Mucosa of descending colon (tissue), 3 donors: ENCODE measurements around the gene XPR1. TPM values are rescaled to one million over a fixed set of nuclear protein-coding genes. Genes with fewer than 3 reads are reported as not detected.
"Not testable (repeated sequence)": the region's sequence is repeated elsewhere in the genome, so short reads cannot be mapped to it uniquely, and the experiment has no call there.

Experiments
- ATAC-seq: fragments of 200-7000 bp; cut with Tn5 transposase; one replicate; pipeline ENCODE4 v1.9.1; 2020; ENCODE audit warnings: mild to moderate bottlenecking, moderate library complexity
- DNase-seq, 3 donors: peaks; one replicate each; pipeline ENCODE4 v3.0.0-alpha.2; 2020
- H3K36me3 ChIP-seq: fragments of 200-600 bp; one replicate; pipeline ENCODE4 v1.8.0; 2021; ENCODE audit warnings: low read depth, mild to moderate bottlenecking
- H3K4me1 ChIP-seq: fragments of 200-600 bp; one replicate; pipeline ENCODE4 v1.8.0; 2021; ENCODE audit warnings: low read depth, mild to moderate bottlenecking
- H3K4me3 ChIP-seq: fragments of 200-600 bp; one replicate; pipeline ENCODE4 v1.8.0; 2021; ENCODE audit warnings: mild to moderate bottlenecking
- H3K9me3 ChIP-seq: fragments of 200-600 bp; one replicate; pipeline ENCODE4 v1.8.0; 2021; ENCODE audit warnings: mild to moderate bottlenecking
- CTCF ChIP-seq: fragments of 200-600 bp; IDR thresholded peaks from one replicate; pipeline ENCODE4 v1.8.0; 2022; ENCODE audit warnings: antibody characterized with exemption, mild to moderate bottlenecking
- intact Hi-C, 2 donors: fragments of 100-400 bp; cut with DNase I in 1 of 2; cut with micrococcal nuclease in 1 of 2; formaldehyde crosslinking; loops; one replicate each; pipeline versions ENCODE4 v1.11.0 to v1.11.1; 2022; cut with DNase I, micrococcal nuclease
- total RNA-seq, 3 donors: library from RNA; stranded (reverse); fragmentation: NEBNext Ultra II Directional in 2 of 3; extraction: Animal tissue kit (Norgen Biotek cat#: 25700) in 2 of 3; gene quantifications; one replicate each; pipeline versions ENCODE4 v1.2.1 to v1.2.4, GENCODE V29; 2021 to 2023
- donor health status: DM: no; HTN: no; CAD: no; lungs with moderate emphysema.
- donor health status: DM: no; HTN: no; CAD: no.
- donor health status: DM: no; HTN: yes; CAD: no.

The XPR1 gene
- total RNA-seq, 3 donors from 2014 or later: 31.6 to 64.9 (median 34.6) TPM

GRCh38 chr1:180693564-180694244 lies 61.9 kb downstream of the XPR1 start:
- intact Hi-C loops: no loop called here
- peaks cover 25% of the 10 kb centered on the region for H3K9me3 ChIP-seq
- H3K36me3 ChIP-seq: no peaks in the 10 kb centered on the region
- no peak for TF ChIP-seq CTCF
- no peak overlapping the region for H3K4me3 ChIP-seq
- ATAC-seq (no peak), DNase-seq (no peak)
- no peaks in the 10 kb centered on the region for H3K4me1 ChIP-seq

GRCh38 chr1:180695282-180695681 lies 63.5 kb downstream of the XPR1 start:
- ATAC-seq (no peak), DNase-seq (no peak)
- Histone ChIP-seq H3K36me3 (no peaks in the 10 kb centered on the region), H3K9me3 (peaks cover 28% of the 10 kb centered on the region), H3K4me3 (no peak overlapping the region), H3K4me1 (no peaks in the 10 kb centered on the region)
- no peak for TF ChIP-seq CTCF
- intact Hi-C loops: no loop called here

- DNase-seq (no peak), ATAC-seq (no peak)
- Histone ChIP-seq H3K4me3 (no peak overlapping the region), H3K36me3 (no peaks in the 10 kb centered on the region), H3K4me1 (no peaks in the 10 kb centered on the region), H3K9me3 (peaks cover 28% of the 10 kb centered on the region)
- TF ChIP-seq CTCF: no peak
- intact Hi-C loops: no loop called here
Measured at GRCh38 chr1:180696361-180696760, 64.5 kb downstream of the XPR1 start.

DNA sequence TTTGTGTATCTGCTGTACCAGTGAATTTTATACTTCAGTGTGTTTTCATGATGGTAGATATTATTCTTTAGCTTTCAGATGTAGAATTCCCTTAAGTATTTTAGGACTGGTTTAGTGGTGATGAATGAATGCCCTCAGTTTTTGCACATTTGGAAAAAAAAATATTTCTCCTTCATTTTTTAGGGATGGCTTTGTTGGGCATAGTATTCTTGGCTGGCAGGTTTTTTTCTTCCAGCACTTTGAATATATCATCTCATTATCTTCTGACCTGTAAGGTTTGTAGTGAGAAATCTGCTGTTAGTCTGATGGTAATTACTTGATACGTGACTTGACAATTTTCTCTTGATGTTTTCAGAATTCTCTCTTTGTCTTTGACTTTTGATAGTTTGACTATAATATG lies 66.8 kb downstream of the XPR1 start:
- no peaks in the 10 kb centered on the region for H3K36me3 ChIP-seq
- TF ChIP-seq CTCF: no peak
- no peaks in the 10 kb centered on the region for H3K4me1 ChIP-seq
- no peak for DNase-seq
- H3K4me3 ChIP-seq: no peak overlapping the region
- peaks cover 34% of the 10 kb centered on the region for H3K9me3 ChIP-seq
- no peak for ATAC-seq
- intact Hi-C loops: no loop called here

DNA sequence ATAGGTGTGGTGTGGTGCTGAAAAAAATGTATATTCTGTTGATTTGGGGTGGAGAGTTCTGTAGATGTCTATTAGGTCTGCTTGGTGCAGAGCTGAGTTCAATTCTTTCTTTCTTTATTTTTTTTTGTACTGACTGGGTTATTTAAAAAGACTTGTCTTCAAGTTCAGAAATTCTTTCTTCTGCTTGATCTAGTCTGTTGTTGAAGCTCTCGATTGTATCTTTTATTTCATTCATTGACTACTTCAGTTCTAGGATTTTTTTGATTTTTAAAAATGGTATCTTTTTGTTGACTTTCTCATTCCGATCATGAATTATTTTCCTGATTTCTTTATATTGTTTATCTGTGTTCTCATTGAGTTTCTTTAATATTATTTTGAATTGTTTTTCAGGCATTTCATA lies 70.6 kb downstream of the XPR1 start:
- H3K36me3 ChIP-seq, H3K4me1 ChIP-seq, H3K4me3 ChIP-seq, DNase-seq, ATAC-seq, intact Hi-C loops: not testable (repeated sequence)
- peaks cover 25% of the 10 kb centered on the region for H3K9me3 ChIP-seq

DNA sequence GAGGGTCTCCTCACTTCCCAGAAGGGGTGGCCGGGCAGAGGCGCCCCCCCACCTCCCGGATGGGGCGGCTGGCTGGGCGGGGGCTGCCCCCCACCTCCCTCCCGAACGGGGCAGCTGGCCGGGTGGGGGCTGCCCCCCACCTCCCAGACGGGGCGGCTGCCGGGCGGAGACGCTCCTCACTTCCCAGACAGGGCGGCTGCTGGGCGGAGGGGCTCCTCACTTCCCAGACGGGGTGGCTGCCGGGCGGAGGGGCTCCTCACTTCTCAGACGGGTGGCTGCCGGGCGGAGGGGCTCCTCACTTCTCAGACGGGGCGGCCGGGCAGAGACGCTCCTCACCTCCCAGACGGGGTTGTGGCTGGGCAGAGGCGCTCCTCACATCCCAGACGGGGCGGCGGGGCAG lies 78.9 kb downstream of the XPR1 start:
- ATAC-seq, H3K4me3 ChIP-seq, H3K4me1 ChIP-seq, H3K9me3 ChIP-seq, intact Hi-C loops, H3K36me3 ChIP-seq, DNase-seq: not testable (repeated sequence)

- H3K36me3 ChIP-seq, H3K4me1 ChIP-seq, intact Hi-C loops, ATAC-seq, H3K9me3 ChIP-seq, H3K4me3 ChIP-seq, DNase-seq: not testable (repeated sequence)
Measured at GRCh38 chr1:180711260-180711659, 79.4 kb downstream of the XPR1 start.
